Measurements from ENCODE around the gene PTPN5.

Gene PTPN5

GRCh38 chr11:18754308-18754707, 37.3 kb downstream of the PTPN5 start:
- WGBS (ENCODE audit: extremely low coverage, insufficient coverage, low lambda C conversion rate) = no CpG with 5 or more reads among the region's 5 CpGs
- no peaks in the 10 kb centered on the region for H3K36me3 ChIP-seq (ENCODE audit: control insufficient read depth, insufficient read depth, low read length)
- H3K79me2 ChIP-seq (ENCODE audit: control insufficient read depth, insufficient read depth, low read length) = no peaks in the 10 kb centered on the region
- no peak overlapping the region for H2BK5ac ChIP-seq (ENCODE audit: low read length)
- H3K79me1 ChIP-seq (ENCODE audit: low read length) = no peaks in the 10 kb centered on the region
- no peak overlapping the region for H3K56ac ChIP-seq (ENCODE audit: low read length)
- no peak for DNase-seq
- H3K23ac ChIP-seq (ENCODE audit: low read length) = no peak overlapping the region
- H2BK120ac ChIP-seq (ENCODE audit: low read depth, low read length) = no peak overlapping the region
- H3K4me2 ChIP-seq (ENCODE audit: low read length) = no peak overlapping the region
- no peak overlapping the region for H3K27ac ChIP-seq (ENCODE audit: low read depth, low read length)
- H3K9ac ChIP-seq (ENCODE audit: low read length) = no peak overlapping the region
- no peak overlapping the region for H3K4me3 ChIP-seq (ENCODE audit: low read length)
- H2BK15ac ChIP-seq (replicated peaks; ENCODE audit: low read depth) = no peak overlapping the region
- H4K5ac ChIP-seq (ENCODE audit: low read length) = no peak overlapping the region
- no peaks in the 10 kb centered on the region for H3K27me3 ChIP-seq (ENCODE audit: insufficient read depth, low read length, poor library complexity)
- no peak overlapping the region for H4K8ac ChIP-seq (ENCODE audit: low read depth, low read length)
- H3K18ac ChIP-seq (ENCODE audit: low read length) = no peak overlapping the region
- H3K4ac ChIP-seq (ENCODE audit: low read depth, low read length) = no peak overlapping the region
- H3K4me1 ChIP-seq (ENCODE audit: control insufficient read depth, low read depth, low read length) = no peaks in the 10 kb centered on the region
- no peak overlapping the region for H2AK5ac ChIP-seq (ENCODE audit: low read length)

GRCh38 chr11:18752502-18752901, 39.1 kb downstream of the PTPN5 start:
- Histone ChIP-seq H4K5ac (ENCODE audit: low read length) (no peak overlapping the region), H3K79me2 (ENCODE audit: control insufficient read depth, insufficient read depth, low read length) (no peaks in the 10 kb centered on the region), H4K8ac (ENCODE audit: low read depth, low read length) (no peak overlapping the region), H3K27me3 (ENCODE audit: insufficient read depth, low read length, poor library complexity) (no peaks in the 10 kb centered on the region), H3K4me2 (ENCODE audit: low read length) (no peak overlapping the region), H3K4me1 (ENCODE audit: control insufficient read depth, low read depth, low read length) (no peaks in the 10 kb centered on the region), H2BK15ac (replicated peaks; ENCODE audit: low read depth) (no peak overlapping the region), H3K23ac (ENCODE audit: low read length) (no peak overlapping the region), H2AK5ac (ENCODE audit: low read length) (no peak overlapping the region), H2BK120ac (ENCODE audit: low read depth, low read length) (no peak overlapping the region), H2BK5ac (ENCODE audit: low read length) (no peak overlapping the region), H3K9ac (ENCODE audit: low read length) (no peak overlapping the region), H3K36me3 (ENCODE audit: control insufficient read depth, insufficient read depth, low read length) (no peaks in the 10 kb centered on the region), H3K4ac (ENCODE audit: low read depth, low read length) (no peak overlapping the region), H3K4me3 (ENCODE audit: low read length) (no peak overlapping the region), H3K79me1 (ENCODE audit: low read length) (no peaks in the 10 kb centered on the region), H3K18ac (ENCODE audit: low read length) (no peak overlapping the region), H3K56ac (ENCODE audit: low read length) (no peak overlapping the region), H3K27ac (ENCODE audit: low read depth, low read length) (no peak overlapping the region)
- no peak for DNase-seq
- no CpG with 5 or more reads among the region's 3 CpGs for WGBS (ENCODE audit: extremely low coverage, insufficient coverage, low lambda C conversion rate)

- no peak overlapping the region for H2AK5ac ChIP-seq (ENCODE audit: low read length)
- no peak overlapping the region for H2BK5ac ChIP-seq (ENCODE audit: low read length)
- WGBS (ENCODE audit: extremely low coverage, insufficient coverage, low lambda C conversion rate) = no CpG with 5 or more reads among the region's 3 CpGs
- H3K23ac ChIP-seq (ENCODE audit: low read length) = no peak overlapping the region
- no peak overlapping the region for H4K8ac ChIP-seq (ENCODE audit: low read depth, low read length)
- H3K27ac ChIP-seq (ENCODE audit: low read depth, low read length) = no peak overlapping the region
- H3K79me1 ChIP-seq (ENCODE audit: low read length) = no peaks in the 10 kb centered on the region
- H3K9ac ChIP-seq (ENCODE audit: low read length) = no peak overlapping the region
- no peaks in the 10 kb centered on the region for H3K27me3 ChIP-seq (ENCODE audit: insufficient read depth, low read length, poor library complexity)
- H2BK15ac ChIP-seq (replicated peaks; ENCODE audit: low read depth) = no peak overlapping the region
- no peak overlapping the region for H3K18ac ChIP-seq (ENCODE audit: low read length)
- no peak overlapping the region for H4K5ac ChIP-seq (ENCODE audit: low read length)
- no peaks in the 10 kb centered on the region for H3K79me2 ChIP-seq (ENCODE audit: control insufficient read depth, insufficient read depth, low read length)
- no peak overlapping the region for H3K4me3 ChIP-seq (ENCODE audit: low read length)
- no peak overlapping the region for H3K4me2 ChIP-seq (ENCODE audit: low read length)
- H3K4ac ChIP-seq (ENCODE audit: low read depth, low read length) = no peak overlapping the region
- no peak overlapping the region for H2BK120ac ChIP-seq (ENCODE audit: low read depth, low read length)
- H3K36me3 ChIP-seq (ENCODE audit: control insufficient read depth, insufficient read depth, low read length) = no peaks in the 10 kb centered on the region
- no peak for DNase-seq
- no peaks in the 10 kb centered on the region for H3K4me1 ChIP-seq (ENCODE audit: control insufficient read depth, low read depth, low read length)
- no peak overlapping the region for H3K56ac ChIP-seq (ENCODE audit: low read length)
Measured at GRCh38 chr11:18750944-18751343, 40.7 kb downstream of the PTPN5 start.

- Histone ChIP-seq H3K56ac (ENCODE audit: low read length) (no peak overlapping the region), H2AK5ac (ENCODE audit: low read length) (no peak overlapping the region), H3K4me3 (ENCODE audit: low read length) (no peak overlapping the region), H4K8ac (ENCODE audit: low read depth, low read length) (no peak overlapping the region), H3K36me3 (ENCODE audit: control insufficient read depth, insufficient read depth, low read length) (no peaks in the 10 kb centered on the region), H2BK120ac (ENCODE audit: low read depth, low read length) (no peak overlapping the region), H3K79me2 (ENCODE audit: control insufficient read depth, insufficient read depth, low read length) (no peaks in the 10 kb centered on the region), H3K23ac (ENCODE audit: low read length) (no peak overlapping the region), H3K4me2 (ENCODE audit: low read length) (no peak overlapping the region), H4K5ac (ENCODE audit: low read length) (no peak overlapping the region), H3K4me1 (ENCODE audit: control insufficient read depth, low read depth, low read length) (no peaks in the 10 kb centered on the region), H3K79me1 (ENCODE audit: low read length) (no peaks in the 10 kb centered on the region), H2BK15ac (replicated peaks; ENCODE audit: low read depth) (no peak overlapping the region), H2BK5ac (ENCODE audit: low read length) (no peak overlapping the region), H3K27ac (ENCODE audit: low read depth, low read length) (no peak overlapping the region), H3K27me3 (ENCODE audit: insufficient read depth, low read length, poor library complexity) (no peaks in the 10 kb centered on the region), H3K4ac (ENCODE audit: low read depth, low read length) (no peak overlapping the region), H3K18ac (ENCODE audit: low read length) (no peak overlapping the region), H3K9ac (ENCODE audit: low read length) (no peak overlapping the region)
- peak; percentile 75 for DNase-seq
- no CpG with 5 or more reads among the region's 12 CpGs for WGBS (ENCODE audit: extremely low coverage, insufficient coverage, low lambda C conversion rate)
Measured at GRCh38 chr11:18749681-18750319, 41.8 kb downstream of the PTPN5 start.

GRCh38 chr11:18748766-18749365, 42.7 kb downstream of the PTPN5 start:
- H3K56ac ChIP-seq (ENCODE audit: low read length) = no peak overlapping the region
- H2BK15ac ChIP-seq (replicated peaks; ENCODE audit: low read depth) = no peak overlapping the region
- H2AK5ac ChIP-seq (ENCODE audit: low read length) = no peak overlapping the region
- H3K9ac ChIP-seq (ENCODE audit: low read length) = no peak overlapping the region
- no peak overlapping the region for H3K23ac ChIP-seq (ENCODE audit: low read length)
- H3K79me1 ChIP-seq (ENCODE audit: low read length) = no peaks in the 10 kb centered on the region
- no peak overlapping the region for H3K4me3 ChIP-seq (ENCODE audit: low read length)
- no peaks in the 10 kb centered on the region for H3K27me3 ChIP-seq (ENCODE audit: insufficient read depth, low read length, poor library complexity)
- H3K4me2 ChIP-seq (ENCODE audit: low read length) = no peak overlapping the region
- no peak overlapping the region for H4K8ac ChIP-seq (ENCODE audit: low read depth, low read length)
- no peaks in the 10 kb centered on the region for H3K4me1 ChIP-seq (ENCODE audit: control insufficient read depth, low read depth, low read length)
- H2BK120ac ChIP-seq (ENCODE audit: low read depth, low read length) = no peak overlapping the region
- WGBS (ENCODE audit: extremely low coverage, insufficient coverage, low lambda C conversion rate) = no CpG with 5 or more reads among the region's 13 CpGs
- no peak overlapping the region for H3K4ac ChIP-seq (ENCODE audit: low read depth, low read length)
- H3K18ac ChIP-seq (ENCODE audit: low read length) = no peak overlapping the region
- no peak for DNase-seq
- H4K5ac ChIP-seq (ENCODE audit: low read length) = no peak overlapping the region
- H3K79me2 ChIP-seq (ENCODE audit: control insufficient read depth, insufficient read depth, low read length) = no peaks in the 10 kb centered on the region
- H3K27ac ChIP-seq (ENCODE audit: low read depth, low read length) = no peak overlapping the region
- no peak overlapping the region for H2BK5ac ChIP-seq (ENCODE audit: low read length)
- no peaks in the 10 kb centered on the region for H3K36me3 ChIP-seq (ENCODE audit: control insufficient read depth, insufficient read depth, low read length)

GRCh38 chr11:18745251-18745650, 46.3 kb downstream of the PTPN5 start:
- Histone ChIP-seq H4K5ac (ENCODE audit: low read length) (no peak overlapping the region), H2BK5ac (ENCODE audit: low read length) (no peak overlapping the region)

More at GRCh38 chr11:18745251-18745650, 46.3 kb downstream of the PTPN5 start:
- no peak overlapping the region for H2BK120ac ChIP-seq (ENCODE audit: low read depth, low read length)
- no peak overlapping the region for H3K9ac ChIP-seq (ENCODE audit: low read length)
- H3K4ac ChIP-seq (ENCODE audit: low read depth, low read length) = no peak overlapping the region
- no peak overlapping the region for H2BK15ac ChIP-seq (replicated peaks; ENCODE audit: low read depth)
- no peak overlapping the region for H3K18ac ChIP-seq (ENCODE audit: low read length)
- no peaks in the 10 kb centered on the region for H3K79me1 ChIP-seq (ENCODE audit: low read length)
- no peak overlapping the region for H2AK5ac ChIP-seq (ENCODE audit: low read length)
- H3K4me3 ChIP-seq (ENCODE audit: low read length) = no peak overlapping the region
- H3K56ac ChIP-seq (ENCODE audit: low read length) = no peak overlapping the region
- H3K27me3 ChIP-seq (ENCODE audit: insufficient read depth, low read length, poor library complexity) = no peaks in the 10 kb centered on the region
- no peaks in the 10 kb centered on the region for H3K79me2 ChIP-seq (ENCODE audit: control insufficient read depth, insufficient read depth, low read length)
- H3K36me3 ChIP-seq (ENCODE audit: control insufficient read depth, insufficient read depth, low read length) = no peaks in the 10 kb centered on the region
- H3K4me2 ChIP-seq (ENCODE audit: low read length) = no peak overlapping the region
- WGBS (ENCODE audit: extremely low coverage, insufficient coverage, low lambda C conversion rate) = no CpG with 5 or more reads among the region's 6 CpGs
- no peak overlapping the region for H3K23ac ChIP-seq (ENCODE audit: low read length)
- DNase-seq = no peak
- no peaks in the 10 kb centered on the region for H3K4me1 ChIP-seq (ENCODE audit: control insufficient read depth, low read depth, low read length)
- no peak overlapping the region for H4K8ac ChIP-seq (ENCODE audit: low read depth, low read length)
- no peak overlapping the region for H3K27ac ChIP-seq (ENCODE audit: low read depth, low read length)
